BE2C (cell line): ENCODE data around the gene MEIS1. TPM values are rescaled to one million over a fixed set of nuclear protein-coding genes. Genes with fewer than 3 reads are reported as not detected.
"Not testable (repeated sequence)": the region's sequence is repeated elsewhere in the genome, so short reads cannot be mapped to it uniquely, and the experiment has no call there.

Source experiments
- DNase-seq: peaks from one replicate; pipeline ENCODE4 v3.0.0-alpha.2; 2020
- H3K27me3 ChIP-seq: fragments of 250-450 bp; sonication (Bioruptor Pico); 2 replicates; pipeline ENCODE4 v1.5.1; 2020; ENCODE audit warnings: mild to moderate bottlenecking
- H3K36me3 ChIP-seq: fragments of 250-450 bp; sonication (Bioruptor Pico); 2 replicates; pipeline ENCODE4 v1.5.1; 2020; ENCODE audit warnings: mild to moderate bottlenecking
- H3K4me1 ChIP-seq: fragments of 250-450 bp; sonication (Bioruptor Pico); 2 replicates; pipeline ENCODE4 v1.5.1; 2020
- H3K4me3 ChIP-seq: 2 replicates; pipeline ENCODE4 v1.5.1; 2011; ENCODE audit warnings: low read depth, low read length
- H3K9me3 ChIP-seq: fragments of 250-450 bp; sonication (Bioruptor Pico); 2 replicates; pipeline ENCODE4 v1.5.1; 2020
- CTCF ChIP-seq: IDR thresholded peaks from 2 replicates; pipeline ENCODE4 v1.5.1; 2012; ENCODE audit warnings: mild to moderate bottlenecking, low read depth, low read length
- polyA plus RNA-seq: library from polyadenylated mRNA; unstranded; fragments of >200 nt; gene quantifications from one replicate; pipeline ENCODE4 v1.2.1, GENCODE V29; 2012; ENCODE audit warnings: low read depth, missing spikeins; ENCODE audit not compliant: insufficient read length, insufficient read depth

MEIS1 gene
- 21.8 TPM for polyA plus RNA-seq

- Histone ChIP-seq H3K27me3 (no peaks in the 10 kb centered on the region), H3K9me3 (no peaks in the 10 kb centered on the region), H3K4me3 (peak within 1 kb of the TSS; percentile 83), H3K36me3 (no peaks in the 10 kb centered on the region), H3K4me1 (no peaks in the 10 kb centered on the region)
- peak; percentile 86 for DNase-seq
- TF ChIP-seq CTCF: no peak
Observed at GRCh38 chr2:66434679-66435548, at the start of gene MEIS1. Gene MEIS1 (plus strand): TSS chr2:66435125. CDS start chr2:66435857, 732 bp downstream.

- DNase-seq: no peak
- Histone ChIP-seq H3K4me3 (no peak overlapping the region), H3K4me1 (no peaks in the 10 kb centered on the region), H3K9me3 (no peaks in the 10 kb centered on the region), H3K36me3 (no peaks in the 10 kb centered on the region), H3K27me3 (no peaks in the 10 kb centered on the region)
- TF ChIP-seq CTCF: no peak
Observed at GRCh38 chr2:66387016-66387753, 47.7 kb upstream of the MEIS1 start.

GRCh38 chr2:66389651-66390131 lies 45.2 kb upstream of the MEIS1 start:
- no peak for DNase-seq
- H3K4me3 ChIP-seq: no peak overlapping the region
- no peaks in the 10 kb centered on the region for H3K27me3 ChIP-seq

GRCh38 chr2:66390152-66390551 lies 44.8 kb upstream of the MEIS1 start:
- no peaks in the 10 kb centered on the region for H3K9me3 ChIP-seq
- TF ChIP-seq CTCF: no peak
- H3K4me1 ChIP-seq: no peaks in the 10 kb centered on the region
- DNase-seq: no peak
- no peaks in the 10 kb centered on the region for H3K36me3 ChIP-seq
- no peaks in the 10 kb centered on the region for H3K27me3 ChIP-seq
- H3K4me3 ChIP-seq: no peak overlapping the region

More at GRCh38 chr2:66389651-66390131, 45.2 kb upstream of the MEIS1 start:
- Histone ChIP-seq H3K4me1 (no peaks in the 10 kb centered on the region), H3K9me3 (no peaks in the 10 kb centered on the region), H3K36me3 (no peaks in the 10 kb centered on the region)
- no peak for TF ChIP-seq CTCF

- DNase-seq: no peak
- TF ChIP-seq CTCF: no peak
- Histone ChIP-seq H3K27me3 (no peaks in the 10 kb centered on the region), H3K9me3 (no peaks in the 10 kb centered on the region), H3K4me3 (no peak overlapping the region), H3K4me1 (no peaks in the 10 kb centered on the region), H3K36me3 (no peaks in the 10 kb centered on the region)
Observed at GRCh38 chr2:66390811-66391210, 44.1 kb upstream of the MEIS1 start.

- not testable (repeated sequence) for H3K27me3 ChIP-seq, H3K4me3 ChIP-seq, H3K9me3 ChIP-seq, DNase-seq, H3K4me1 ChIP-seq, H3K36me3 ChIP-seq
Observed at GRCh38 chr2:66391240-66391639, 43.7 kb upstream of the MEIS1 start.
